T-helper 2 cell treated with Interferon-gamma antibody and Interleukin-4, amounts not matched to agents 5 μg/mL and 100 μg/mL, for 36 hours (primary cell): ENCODE measurements around the gene NDRG3.
A peak's percentile ranks its signal among the peaks of the same experiment; 100 is the strongest.

Experiments
- DNase-seq: peaks from one replicate; pipeline ENCODE4 v3.0.0; 2021; ENCODE audit warnings: low spot score
- H3K27ac Mint-ChIP-seq: one replicate; pipeline ENCODE4 v1.8.0; 2021; ENCODE audit warnings: mild to moderate bottlenecking, mixed read lengths
- H3K27me3 Mint-ChIP-seq: one replicate; pipeline ENCODE4 v1.8.0; 2021; ENCODE audit warnings: low read depth, mixed read lengths
- H3K36me3 Mint-ChIP-seq: one replicate; pipeline ENCODE4 v1.8.0; 2021; ENCODE audit warnings: low read depth, mixed read lengths
- H3K4me1 Mint-ChIP-seq: one replicate; pipeline ENCODE4 v1.8.0; 2021; ENCODE audit warnings: low read depth, mixed read lengths
- H3K4me3 Mint-ChIP-seq: one replicate; pipeline ENCODE4 v1.8.0; 2022; ENCODE audit warnings: mild to moderate bottlenecking, moderate library complexity, mixed read lengths
- H3K9me3 Mint-ChIP-seq: one replicate; pipeline ENCODE4 v1.8.0; 2021; ENCODE audit warnings: mixed read lengths

NDRG3 gene

GRCh38 chr20:36663031-36663430 lies 82.9 kb downstream of the NDRG3 start:
- Mint-ChIP-seq H3K9me3 (no peaks in the 10 kb centered on the region), H3K27ac (no peak overlapping the region), H3K36me3 (peaks cover 27% of the 10 kb centered on the region), H3K27me3 (no peaks in the 10 kb centered on the region), H3K4me3 (no peak overlapping the region), H3K4me1 (peaks cover 14% of the 10 kb centered on the region)
- no peak for DNase-seq

- H3K4me1 Mint-ChIP-seq = peaks cover 26% of the 10 kb centered on the region
- no peaks in the 10 kb centered on the region for H3K9me3 Mint-ChIP-seq
- peaks cover 23% of the 10 kb centered on the region for H3K36me3 Mint-ChIP-seq
- H3K4me3 Mint-ChIP-seq = peak overlapping the region; percentile 75
- DNase-seq = no peak
- peak overlapping the region; percentile 85 for H3K27ac Mint-ChIP-seq
- H3K27me3 Mint-ChIP-seq = no peaks in the 10 kb centered on the region
These were observed 87.6 kb downstream of the NDRG3 start for GRCh38 chr20:36658300-36658699.

- no peaks in the 10 kb centered on the region for H3K9me3 Mint-ChIP-seq
- H3K27ac Mint-ChIP-seq = no peak overlapping the region
- no peaks in the 10 kb centered on the region for H3K27me3 Mint-ChIP-seq
- H3K4me1 Mint-ChIP-seq = peaks cover 26% of the 10 kb centered on the region
- H3K4me3 Mint-ChIP-seq = no peak overlapping the region
- no peak for DNase-seq
- H3K36me3 Mint-ChIP-seq = peaks cover 26% of the 10 kb centered on the region
These were observed 89.2 kb downstream of the NDRG3 start for GRCh38 chr20:36656733-36657132.

GRCh38 chr20:36655004-36655403 lies 90.9 kb downstream of the NDRG3 start:
- DNase-seq = no peak
- peaks cover 23% of the 10 kb centered on the region for H3K36me3 Mint-ChIP-seq
- no peaks in the 10 kb centered on the region for H3K9me3 Mint-ChIP-seq
- no peak overlapping the region for H3K27ac Mint-ChIP-seq
- H3K4me1 Mint-ChIP-seq = peaks cover 22% of the 10 kb centered on the region
- H3K27me3 Mint-ChIP-seq = no peaks in the 10 kb centered on the region
- H3K4me3 Mint-ChIP-seq = no peak overlapping the region

GRCh38 chr20:36654506-36654905 lies 91.4 kb downstream of the NDRG3 start:
- H3K27ac Mint-ChIP-seq = no peak overlapping the region
- no peaks in the 10 kb centered on the region for H3K9me3 Mint-ChIP-seq

GRCh38 chr20:36653456-36653855 lies 92.4 kb downstream of the NDRG3 start:
- Mint-ChIP-seq H3K36me3 (peaks cover 19% of the 10 kb centered on the region), H3K4me3 (no peak overlapping the region), H3K4me1 (peaks cover 16% of the 10 kb centered on the region), H3K9me3 (no peaks in the 10 kb centered on the region), H3K27ac (no peak overlapping the region), H3K27me3 (no peaks in the 10 kb centered on the region)
- no peak for DNase-seq

More at GRCh38 chr20:36654506-36654905, 91.4 kb downstream of the NDRG3 start:
- Mint-ChIP-seq H3K4me1 (peaks cover 22% of the 10 kb centered on the region), H3K36me3 (peaks cover 23% of the 10 kb centered on the region), H3K4me3 (no peak overlapping the region), H3K27me3 (no peaks in the 10 kb centered on the region)
- no peak for DNase-seq

- no peaks in the 10 kb centered on the region for H3K27me3 Mint-ChIP-seq
- peak overlapping the region; percentile 53 for H3K4me3 Mint-ChIP-seq
- H3K9me3 Mint-ChIP-seq = no peaks in the 10 kb centered on the region
- peaks cover 31% of the 10 kb centered on the region for H3K4me1 Mint-ChIP-seq
- no peak for DNase-seq
- peak overlapping the region; percentile 69 for H3K27ac Mint-ChIP-seq
- H3K36me3 Mint-ChIP-seq = peaks cover 21% of the 10 kb centered on the region
These were observed 98.4 kb downstream of the NDRG3 start for GRCh38 chr20:36647196-36648121.

GRCh38 chr20:36646678-36647077 lies 99.2 kb downstream of the NDRG3 start:
- no peaks in the 10 kb centered on the region for H3K9me3 Mint-ChIP-seq
- H3K27ac Mint-ChIP-seq = peak overlapping the region; percentile 97
- H3K36me3 Mint-ChIP-seq = peaks cover 27% of the 10 kb centered on the region
- no peak for DNase-seq
- H3K4me3 Mint-ChIP-seq = peak overlapping the region; percentile 99
- no peaks in the 10 kb centered on the region for H3K27me3 Mint-ChIP-seq
- H3K4me1 Mint-ChIP-seq = peaks cover 35% of the 10 kb centered on the region

GRCh38 chr20:36645998-36646397 lies 99.9 kb downstream of the NDRG3 start, which contains the start of gene SLA2:
SLA2 (minus strand) TSS chr20:36646196; CDS start chr20:36641335, 4,861 bp downstream.
- H3K27me3 Mint-ChIP-seq = no peaks in the 10 kb centered on the region
- H3K36me3 Mint-ChIP-seq = peaks cover 32% of the 10 kb centered on the region
- H3K4me3 Mint-ChIP-seq = peak within 1 kb of the TSS; percentile 99
- peak; percentile 60 for DNase-seq
- H3K9me3 Mint-ChIP-seq = no peaks in the 10 kb centered on the region
- H3K4me1 Mint-ChIP-seq = peaks cover 35% of the 10 kb centered on the region
- peak within 1 kb of the TSS; percentile 97 for H3K27ac Mint-ChIP-seq

GRCh38 chr20:36645353-36645752 lies 100.5 kb downstream of the NDRG3 start:
- Mint-ChIP-seq H3K4me1 (peaks cover 35% of the 10 kb centered on the region), H3K4me3 (peak overlapping the region; percentile 99), H3K27ac (peak overlapping the region; percentile 97), H3K27me3 (no peaks in the 10 kb centered on the region), H3K36me3 (peaks cover 32% of the 10 kb centered on the region), H3K9me3 (no peaks in the 10 kb centered on the region)
- no peak for DNase-seq

- no peak for DNase-seq
- Mint-ChIP-seq H3K27ac (peak overlapping the region; percentile 97), H3K36me3 (peaks cover 33% of the 10 kb centered on the region), H3K27me3 (no peaks in the 10 kb centered on the region), H3K4me3 (peak overlapping the region; percentile 99), H3K4me1 (peaks cover 35% of the 10 kb centered on the region), H3K9me3 (no peaks in the 10 kb centered on the region)
These were observed 101.2 kb downstream of the NDRG3 start for GRCh38 chr20:36644706-36645095.

GRCh38 chr20:36644032-36644705 lies 101.7 kb downstream of the NDRG3 start:
- no peaks in the 10 kb centered on the region for H3K9me3 Mint-ChIP-seq
- H3K4me3 Mint-ChIP-seq = peak overlapping the region; percentile 99
- peak overlapping the region; percentile 97 for H3K27ac Mint-ChIP-seq
- peak; percentile 58 for DNase-seq
- peaks cover 36% of the 10 kb centered on the region for H3K36me3 Mint-ChIP-seq
- no peaks in the 10 kb centered on the region for H3K27me3 Mint-ChIP-seq
- peaks cover 35% of the 10 kb centered on the region for H3K4me1 Mint-ChIP-seq

GRCh38 chr20:36642136-36642535 lies 103.8 kb downstream of the NDRG3 start:
- no peak for DNase-seq
- Mint-ChIP-seq H3K9me3 (no peaks in the 10 kb centered on the region), H3K36me3 (peaks cover 48% of the 10 kb centered on the region), H3K4me1 (peaks cover 34% of the 10 kb centered on the region), H3K4me3 (peak overlapping the region; percentile 99), H3K27me3 (no peaks in the 10 kb centered on the region), H3K27ac (peak overlapping the region; percentile 63)

- H3K4me3 Mint-ChIP-seq = no peak overlapping the region
- no peak for DNase-seq
- no peaks in the 10 kb centered on the region for H3K27me3 Mint-ChIP-seq
- peak overlapping the region; percentile 43 for H3K27ac Mint-ChIP-seq
- no peaks in the 10 kb centered on the region for H3K9me3 Mint-ChIP-seq
- peaks cover 28% of the 10 kb centered on the region for H3K4me1 Mint-ChIP-seq
- H3K36me3 Mint-ChIP-seq = peaks cover 50% of the 10 kb centered on the region
These were observed 104.4 kb downstream of the NDRG3 start for GRCh38 chr20:36641506-36641843.
